Stimulated activated CD4-positive, alpha-beta T cell treated with anti-CD3 and anti-CD28 coated beads, Interleukin-2, amount 100 ng/mL, for 48 hours (primary cell): ENCODE data around the gene HOMER1.
"Not testable (repeated sequence)": the region's sequence is repeated elsewhere in the genome, so short reads cannot be mapped to it uniquely, and the experiment has no call there.

Source experiments
- DNase-seq, 2 donors: peaks; one replicate each; pipeline ENCODE4 v3.0.0-alpha.2; 2020

The HOMER1 gene

GRCh38 chr5:79516986-79517385 is 3.1 kb upstream of the HOMER1 start:
- no peak for DNase-seq

GRCh38 chr5:79516331-79516730 is 2.4 kb upstream of the HOMER1 start:
- not testable (repeated sequence) for DNase-seq

- DNase-seq: peak; percentile 82
These were observed 614 bp upstream of the HOMER1 start for GRCh38 chr5:79514391-79515105.

- peak in 1 of 2 donors; percentile 0 for DNase-seq
These were observed 628 bp downstream of the HOMER1 start for GRCh38 chr5:79513308-79513703.

GRCh38 chr5:79512471-79513307 is 1.2 kb downstream of the HOMER1 start:
- no peak for DNase-seq

GRCh38 chr5:79512049-79512448 is 1.9 kb downstream of the HOMER1 start:
- DNase-seq: no peak

GRCh38 chr5:79510638-79511037 is 3.3 kb downstream of the HOMER1 start:
- no peak for DNase-seq

GRCh38 chr5:79509244-79509885 is 4.6 kb downstream of the HOMER1 start:
- no peak for DNase-seq

- no peak for DNase-seq
These were observed 5.1 kb downstream of the HOMER1 start for GRCh38 chr5:79508794-79509193.

- no peak for DNase-seq
These were observed 5.6 kb downstream of the HOMER1 start for GRCh38 chr5:79508354-79508753.

- no peak for DNase-seq
These were observed 6.4 kb downstream of the HOMER1 start for GRCh38 chr5:79507251-79508205.

- no peak for DNase-seq
These were observed 8.8 kb downstream of the HOMER1 start for GRCh38 chr5:79505138-79505537.

GRCh38 chr5:79503794-79504495 is 10.0 kb downstream of the HOMER1 start:
- DNase-seq: no peak

GRCh38 chr5:79499640-79500273 is 14.2 kb downstream of the HOMER1 start:
- DNase-seq: no peak

- DNase-seq: no peak
These were observed 18.6 kb downstream of the HOMER1 start for GRCh38 chr5:79495311-79495710.

- no peak for DNase-seq
These were observed 20.2 kb downstream of the HOMER1 start for GRCh38 chr5:79493596-79494345.

GRCh38 chr5:79491690-79492317 is 22.1 kb downstream of the HOMER1 start:
- DNase-seq: no peak

GRCh38 chr5:79490323-79490936 is 23.5 kb downstream of the HOMER1 start:
- DNase-seq: no peak

- DNase-seq: no peak
These were observed 24.2 kb downstream of the HOMER1 start for GRCh38 chr5:79489773-79490172.

- DNase-seq: no peak
These were observed 25.2 kb downstream of the HOMER1 start for GRCh38 chr5:79488775-79489174.
